Measurements from ENCODE around the gene TNRC18.

The TNRC18 gene

DNA sequence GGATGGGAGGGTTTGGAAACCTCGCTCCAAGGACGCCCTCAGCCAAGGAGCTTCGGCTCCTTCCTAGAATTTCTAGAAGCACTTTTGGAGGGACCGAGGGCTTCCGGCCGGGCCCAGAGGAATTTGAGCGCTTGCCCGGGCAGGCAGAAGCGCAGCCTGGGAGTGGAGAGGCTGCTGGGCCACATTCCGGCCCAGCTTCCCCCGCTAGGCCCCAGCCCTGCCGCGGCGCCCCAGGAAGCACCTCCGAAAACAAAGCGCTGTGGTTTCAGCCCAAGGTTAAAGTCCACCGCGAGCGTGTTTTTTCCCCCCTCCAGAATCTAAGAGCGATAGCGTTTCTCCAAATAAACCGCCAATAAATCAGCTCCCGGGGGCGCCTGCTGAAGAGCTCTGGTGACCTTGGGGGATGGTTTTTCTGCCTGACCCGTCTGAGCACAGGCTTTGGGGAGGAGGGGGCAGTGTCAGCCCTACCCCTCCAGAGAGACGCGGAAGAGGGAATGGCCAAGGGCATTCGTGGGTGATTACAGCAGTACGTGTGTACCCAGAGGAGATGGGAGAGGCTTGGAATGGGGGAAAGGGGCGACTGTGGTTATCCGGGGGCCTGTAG lies 5.7 kb upstream of the TNRC18 start:
- no peak for DNase-seq (ENCODE audit: low read depth)
- TF ChIP-seq, protein P1, sequence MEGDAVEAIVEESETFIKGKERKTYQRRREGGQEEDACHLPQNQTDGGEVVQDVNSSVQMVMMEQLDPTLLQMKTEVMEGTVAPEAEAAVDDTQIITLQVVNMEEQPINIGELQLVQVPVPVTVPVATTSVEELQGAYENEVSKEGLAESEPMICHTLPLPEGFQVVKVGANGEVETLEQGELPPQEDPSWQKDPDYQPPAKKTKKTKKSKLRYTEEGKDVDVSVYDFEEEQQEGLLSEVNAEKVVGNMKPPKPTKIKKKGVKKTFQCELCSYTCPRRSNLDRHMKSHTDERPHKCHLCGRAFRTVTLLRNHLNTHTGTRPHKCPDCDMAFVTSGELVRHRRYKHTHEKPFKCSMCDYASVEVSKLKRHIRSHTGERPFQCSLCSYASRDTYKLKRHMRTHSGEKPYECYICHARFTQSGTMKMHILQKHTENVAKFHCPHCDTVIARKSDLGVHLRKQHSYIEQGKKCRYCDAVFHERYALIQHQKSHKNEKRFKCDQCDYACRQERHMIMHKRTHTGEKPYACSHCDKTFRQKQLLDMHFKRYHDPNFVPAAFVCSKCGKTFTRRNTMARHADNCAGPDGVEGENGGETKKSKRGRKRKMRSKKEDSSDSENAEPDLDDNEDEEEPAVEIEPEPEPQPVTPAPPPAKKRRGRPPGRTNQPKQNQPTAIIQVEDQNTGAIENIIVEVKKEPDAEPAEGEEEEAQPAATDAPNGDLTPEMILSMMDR (IDR thresholded peaks at IDR 0.05; ENCODE audit: control insufficient read depth, extremely low read depth, insufficient read depth) = no peak
- H3K4me3 ChIP-seq (ENCODE audit: low read depth, low read length) = peak overlapping the region; percentile 95

- peak overlapping the region; percentile 95 for H3K4me3 ChIP-seq (ENCODE audit: low read depth, low read length)
- TF ChIP-seq, protein P1 (IDR thresholded peaks at IDR 0.05; ENCODE audit: control insufficient read depth, extremely low read depth, insufficient read depth) = peak; percentile 29
- no peak for DNase-seq (ENCODE audit: low read depth)
These were observed 5.0 kb upstream of the TNRC18 start for GRCh38 chr7:5428478-5429252.

DNA sequence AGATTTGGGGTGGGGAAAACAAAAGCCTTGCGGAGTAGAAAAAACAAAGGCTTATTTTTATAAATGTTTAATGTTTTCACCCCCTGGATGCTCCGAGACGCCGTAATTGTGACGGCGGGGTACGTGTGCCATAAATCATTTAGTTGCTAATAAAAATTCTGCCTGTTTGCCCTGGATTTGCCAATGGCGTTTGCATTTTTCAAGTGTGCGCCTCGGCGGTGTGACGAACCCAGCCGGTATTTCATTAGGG lies 2.5 kb upstream of the TNRC18 start:
- no peak for DNase-seq (ENCODE audit: low read depth)
- peak overlapping the region; percentile 95 for H3K4me3 ChIP-seq (ENCODE audit: low read depth, low read length)
- TF ChIP-seq, protein P1 (IDR thresholded peaks at IDR 0.05; ENCODE audit: control insufficient read depth, extremely low read depth, insufficient read depth) = no peak

GRCh38 chr7:5425507-5426225 lies 2.0 kb upstream of the TNRC18 start:
- H3K4me3 ChIP-seq (ENCODE audit: low read depth, low read length) = peak overlapping the region; percentile 95
- no peak for DNase-seq (ENCODE audit: low read depth)
- TF ChIP-seq, protein P1 (IDR thresholded peaks at IDR 0.05; ENCODE audit: control insufficient read depth, extremely low read depth, insufficient read depth) = no peak

GRCh38 chr7:5424749-5425506 lies 1.3 kb upstream of the TNRC18 start:
- no peak for DNase-seq (ENCODE audit: low read depth)
- TF ChIP-seq, protein P1 (IDR thresholded peaks at IDR 0.05; ENCODE audit: control insufficient read depth, extremely low read depth, insufficient read depth) = no peak
- H3K4me3 ChIP-seq (ENCODE audit: low read depth, low read length) = peak overlapping the region; percentile 95

DNA sequence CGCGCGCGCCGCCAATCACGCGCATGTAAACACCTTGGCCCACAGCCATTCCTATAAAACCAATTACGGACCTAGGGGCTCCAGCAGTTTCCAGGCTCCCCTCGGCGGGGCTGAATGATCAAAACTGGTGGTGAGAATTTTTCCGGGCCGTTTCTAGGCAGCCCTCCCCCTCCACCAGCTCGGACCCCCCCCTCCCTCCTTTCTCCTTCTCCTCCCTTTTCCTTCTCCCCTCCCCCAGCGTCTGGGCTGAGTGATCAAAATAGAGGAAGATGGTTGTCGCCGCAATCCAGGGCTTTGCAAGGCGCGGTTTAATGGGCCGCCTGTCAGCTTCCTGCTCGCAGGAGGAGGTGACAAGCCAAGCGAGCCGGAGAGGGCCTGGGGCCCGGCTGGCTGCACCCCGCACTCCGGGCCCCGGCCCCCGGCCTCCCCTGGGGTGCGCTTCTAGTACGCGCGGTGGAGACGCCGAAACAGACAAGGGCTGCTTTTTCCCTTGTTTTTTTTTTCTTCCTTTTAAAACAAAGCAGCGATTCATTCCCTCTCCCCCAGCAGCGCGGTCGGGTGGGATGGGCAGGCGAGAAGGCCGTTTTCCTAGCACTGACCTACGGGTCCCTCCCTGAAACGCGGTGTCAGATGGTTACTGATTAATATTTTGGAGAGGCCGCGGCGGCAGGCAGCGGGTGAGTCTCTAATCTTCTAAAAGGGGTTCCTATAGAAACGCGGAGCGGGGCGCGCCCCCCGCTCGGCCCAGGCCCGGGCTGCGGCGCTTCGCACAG lies 528 bp upstream of the TNRC18 start:
- TF ChIP-seq, protein P1 (IDR thresholded peaks at IDR 0.05; ENCODE audit: control insufficient read depth, extremely low read depth, insufficient read depth) = no peak
- H3K4me3 ChIP-seq (ENCODE audit: low read depth, low read length) = peak overlapping the region; percentile 95
- DNase-seq (ENCODE audit: low read depth) = peak; percentile 98

All from LNCaP clone FGC (cell line).